ENCODE measurements around the gene HECA. TPM values are rescaled to one million over a fixed set of nuclear protein-coding genes. Genes with fewer than 3 reads are reported as not detected.
"Not testable (repeated sequence)": the region's sequence is repeated elsewhere in the genome, so short reads cannot be mapped to it uniquely, and the experiment has no call there.

Gene HECA
- polyA plus RNA-seq, 6 donors from 2014 or later = 4.0 to 6.2 (median 4.6) TPM

DNA sequence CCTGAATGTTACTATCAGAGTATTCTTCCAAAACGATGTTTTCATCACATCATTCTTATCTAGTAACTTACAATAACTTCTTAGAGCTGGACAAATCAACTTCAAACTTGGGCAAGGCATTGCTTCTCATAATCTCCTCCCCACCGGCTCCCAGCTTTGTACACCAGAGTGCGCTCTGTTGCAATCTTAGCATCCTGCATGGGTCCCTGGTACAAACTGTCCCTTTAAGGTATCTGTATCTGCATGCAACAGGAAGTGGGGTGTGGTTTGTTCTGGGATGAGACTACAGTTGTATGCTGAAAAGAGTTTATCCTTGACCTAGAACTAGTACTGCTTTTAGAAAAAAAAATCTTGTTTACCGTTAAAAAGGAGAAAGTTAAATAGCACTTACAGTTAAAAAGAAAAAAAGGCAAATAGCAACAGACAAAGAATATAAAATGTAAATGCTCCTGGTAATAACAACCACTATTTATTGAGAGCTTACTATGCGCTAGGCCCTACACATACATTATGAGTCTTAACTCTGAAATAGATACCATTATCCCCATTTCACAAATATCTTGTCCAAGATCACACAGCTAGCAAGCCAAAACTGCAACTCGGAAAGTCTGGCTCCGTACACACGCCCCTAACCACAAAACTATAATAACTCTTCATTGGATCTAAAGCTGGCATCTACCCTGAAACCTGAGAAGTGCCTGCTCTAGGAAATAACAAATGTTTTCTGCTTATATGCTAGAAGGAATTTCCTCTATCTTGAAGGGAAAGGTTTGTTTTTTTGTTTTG lies 9.8 kb upstream of the HECA start:
- peaks cover 3 to 13% (median 12%) of the 10 kb centered on the region in 7 donors for H3K9me3 Mint-ChIP-seq
- peaks cover 37 to 54% (median 39%) of the 10 kb centered on the region in 3 donors for H3K4me1 Mint-ChIP-seq
- peak overlapping the region; percentile 0 to 89 (median 76) for H3K27ac Mint-ChIP-seq
- H3K27me3 Mint-ChIP-seq = no peaks in the 10 kb centered on the region
- peak overlapping the region; percentile 21 to 85 (median 64) for H3K4me3 Mint-ChIP-seq
- H3K36me3 Mint-ChIP-seq = peaks cover 5 to 6% of the 10 kb centered on the region in 2 donors
- DNase-seq = peak; percentile 73
- ATAC-seq (ENCODE audit: low read depth in 2 of 2) = peak; percentile 100

DNA sequence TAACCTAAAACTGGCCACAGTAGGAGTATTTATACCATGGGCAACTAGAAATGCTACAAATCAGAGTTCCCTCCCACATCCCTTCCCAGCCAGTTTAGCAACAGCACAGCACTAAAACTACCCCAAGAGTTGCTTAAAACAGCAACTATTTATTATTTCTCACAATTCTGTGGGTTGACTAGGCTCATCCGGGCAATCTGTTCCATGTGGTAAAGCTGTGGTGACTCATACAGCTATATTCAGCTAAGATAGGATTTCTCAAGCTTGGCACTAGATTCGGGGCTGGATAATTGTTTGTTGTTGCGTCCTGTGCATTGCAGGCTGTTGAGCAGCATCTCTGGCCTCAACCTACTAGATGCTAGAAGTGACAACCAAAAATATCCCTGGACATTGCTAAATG lies 8.6 kb upstream of the HECA start:
- Mint-ChIP-seq H3K27ac (peak overlapping the region in 3 of 6 donors; percentile 7 to 57 (median 26)), H3K36me3 (no peaks in the 10 kb centered on the region), H3K4me3 (no peak overlapping the region), H3K27me3 (no peaks in the 10 kb centered on the region), H3K9me3 (peaks cover 0 to 3% (median under 1%) of the 10 kb centered on the region in 7 donors), H3K4me1 (peaks cover 40 to 63% (median 42%) of the 10 kb centered on the region in 3 donors)
- DNase-seq (no peak), ATAC-seq (ENCODE audit: low read depth in 2 of 2) (no peak)

DNA sequence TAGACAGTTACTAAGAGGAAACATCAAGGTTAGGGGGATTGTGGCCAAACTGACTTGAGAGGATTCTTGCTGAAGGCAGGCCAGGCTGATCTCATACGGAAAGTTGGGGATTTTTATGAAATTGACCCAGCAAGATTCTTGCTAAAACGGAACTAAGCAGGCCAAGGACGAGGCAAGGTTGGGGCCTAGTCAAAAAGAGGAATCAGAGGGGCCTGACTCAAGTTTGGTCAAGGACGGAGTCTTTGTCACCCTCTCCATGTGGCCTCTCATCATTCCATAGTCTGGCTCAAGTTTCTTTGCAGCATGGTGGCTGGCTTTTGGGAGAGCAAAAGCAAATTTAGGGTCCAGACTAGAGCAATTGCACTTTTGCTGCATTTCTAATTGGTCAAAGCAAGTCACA lies 7.9 kb upstream of the HECA start:
- H3K27me3 Mint-ChIP-seq = no peaks in the 10 kb centered on the region
- H3K27ac Mint-ChIP-seq = peak overlapping the region in 4 of 6 donors; percentile 26 to 74 (median 64)
- H3K9me3 Mint-ChIP-seq = peaks cover 0 to 3% (median 0%) of the 10 kb centered on the region in 7 donors
- peaks cover 47 to 70% (median 49%) of the 10 kb centered on the region in 3 donors for H3K4me1 Mint-ChIP-seq
- H3K4me3 Mint-ChIP-seq = peak overlapping the region in 1 of 8 donors; percentile 8
- DNase-seq (no peak), ATAC-seq (ENCODE audit: low read depth in 2 of 2) (no peak)
- H3K36me3 Mint-ChIP-seq = no peaks in the 10 kb centered on the region

DNA sequence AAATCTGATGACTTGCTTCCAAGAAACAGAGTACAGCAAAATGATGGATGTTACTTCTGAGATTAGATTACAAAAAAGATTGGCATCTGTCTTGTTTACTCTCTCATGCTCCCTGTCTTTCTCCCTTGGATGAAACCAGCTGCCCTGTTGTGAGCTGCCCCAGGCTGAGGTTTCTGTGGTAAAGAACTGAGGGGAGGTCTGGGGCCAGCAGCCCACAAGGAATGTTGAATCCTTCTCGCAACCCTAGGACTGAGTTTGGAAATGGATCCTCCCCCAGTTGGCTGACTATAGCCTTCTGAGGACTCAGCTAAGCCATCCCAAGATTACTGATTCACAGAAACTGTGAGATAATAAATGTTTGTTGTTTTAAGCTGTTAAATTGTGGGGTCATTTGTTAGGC lies 5.6 kb upstream of the HECA start:
- Mint-ChIP-seq H3K9me3 (no peaks in the 10 kb centered on the region), H3K36me3 (no peaks in the 10 kb centered on the region), H3K27ac (peak overlapping the region in 1 of 6 donors; percentile 24), H3K27me3 (no peaks in the 10 kb centered on the region), H3K4me1 (peaks cover 54 to 73% (median 55%) of the 10 kb centered on the region in 3 donors), H3K4me3 (no peak overlapping the region)
- ATAC-seq (ENCODE audit: low read depth in 2 of 2) (no peak), DNase-seq (no peak)

DNA sequence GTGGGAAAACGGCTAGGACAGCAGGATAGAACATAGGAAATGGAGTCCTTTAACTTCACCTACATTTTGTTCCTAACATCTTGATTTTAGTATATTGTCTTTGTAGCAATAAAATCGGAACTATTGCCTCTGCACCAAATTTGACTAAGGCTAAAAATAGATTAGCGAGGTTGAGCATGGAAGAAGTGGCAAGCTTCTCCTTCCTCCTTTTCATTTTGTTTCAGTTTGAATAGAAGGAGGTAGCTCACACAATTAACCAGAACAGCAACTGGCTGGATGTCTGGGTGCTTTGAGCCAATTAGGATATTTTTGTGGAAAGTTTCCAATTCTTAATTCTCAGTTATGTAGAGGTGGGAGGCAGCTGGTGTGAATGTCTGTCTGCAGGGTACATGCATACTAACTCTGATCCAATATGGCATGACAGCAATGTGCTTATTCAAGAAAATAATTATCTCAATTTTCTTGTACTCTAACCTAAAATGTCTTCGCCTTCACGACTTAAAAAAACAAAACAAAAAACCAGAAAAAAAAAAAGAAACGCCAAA lies 3.1 kb upstream of the HECA start:
- H3K36me3 Mint-ChIP-seq = peaks cover 7 to 8% of the 10 kb centered on the region in 2 donors
- DNase-seq = peak; percentile 55
- peaks cover 47 to 66% (median 52%) of the 10 kb centered on the region in 3 donors for H3K4me1 Mint-ChIP-seq
- H3K27me3 Mint-ChIP-seq = no peaks in the 10 kb centered on the region
- peaks cover 0 to 3% (median 0%) of the 10 kb centered on the region in 7 donors for H3K9me3 Mint-ChIP-seq
- H3K27ac Mint-ChIP-seq = peak overlapping the region; percentile 84 to 99 (median 96)
- ATAC-seq (ENCODE audit: low read depth in 2 of 2) = peak; percentile 7 to 11
- H3K4me3 Mint-ChIP-seq = peak overlapping the region; percentile 66 to 95 (median 79)

DNA sequence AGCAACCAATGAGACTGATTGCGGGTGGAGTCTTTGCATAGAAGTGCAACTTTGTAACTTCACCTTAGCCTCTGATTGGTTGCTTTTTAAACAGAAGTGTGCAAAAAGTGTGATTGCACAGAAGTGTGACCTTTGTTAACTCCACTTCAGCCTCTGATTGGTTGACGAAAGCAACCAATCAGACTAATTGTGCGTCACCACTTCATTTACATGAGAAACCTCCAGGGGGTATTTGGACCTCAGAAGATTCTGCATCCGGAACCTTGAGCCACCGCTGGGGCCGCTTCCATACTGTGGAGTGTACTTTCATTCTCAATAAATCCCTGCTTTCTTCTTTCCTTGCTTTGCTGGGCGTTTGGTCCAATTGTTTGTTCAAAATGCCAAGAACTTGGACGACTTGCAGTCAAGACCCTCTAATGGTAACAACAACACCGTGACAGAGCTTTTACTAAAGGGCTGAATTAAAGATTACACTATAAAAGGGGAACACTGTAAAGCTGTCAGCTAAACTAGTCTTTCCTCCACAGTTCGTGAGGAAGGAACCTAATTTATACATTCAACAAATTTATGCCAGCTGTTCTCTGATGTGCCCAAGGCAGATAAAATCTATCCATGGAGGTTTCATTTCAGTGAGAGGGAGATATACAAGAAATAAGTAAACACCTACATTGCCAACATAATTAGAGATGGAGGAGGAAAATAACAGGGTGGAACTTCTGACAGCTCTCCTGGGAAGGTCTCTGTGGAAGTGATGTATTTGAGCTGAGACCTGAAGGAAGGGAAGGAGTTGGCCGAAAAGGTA lies 1.4 kb upstream of the HECA start:
- peaks cover 0 to 3% (median 0%) of the 10 kb centered on the region in 7 donors for H3K9me3 Mint-ChIP-seq
- H3K27me3 Mint-ChIP-seq = no peaks in the 10 kb centered on the region
- H3K27ac Mint-ChIP-seq = peak overlapping the region; percentile 94 to 100 (median 99)
- peak overlapping the region; percentile 74 to 95 (median 84) for H3K4me3 Mint-ChIP-seq
- H3K4me1 Mint-ChIP-seq = peaks cover 59 to 74% (median 67%) of the 10 kb centered on the region in 3 donors
- peak; percentile 10 to 16 for ATAC-seq (ENCODE audit: low read depth in 2 of 2)
- H3K36me3 Mint-ChIP-seq = peaks cover 8 to 17% of the 10 kb centered on the region in 2 donors
- DNase-seq = peak; percentile 38

DNA sequence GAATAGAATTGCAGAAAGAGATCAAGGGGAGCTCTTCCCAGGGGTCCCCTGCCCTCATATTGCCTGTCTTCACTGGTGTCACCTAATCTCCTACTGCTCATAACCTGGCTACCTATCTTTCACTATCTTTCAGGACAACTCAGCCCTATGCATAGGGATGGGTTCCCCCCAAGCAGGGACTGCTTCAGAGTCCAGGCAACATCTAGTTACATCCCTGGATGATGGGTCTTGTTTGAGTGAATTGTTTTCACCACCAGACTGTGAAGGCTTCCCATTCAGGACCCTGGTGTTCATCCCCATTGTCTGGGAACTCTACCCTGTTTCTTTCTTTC lies 850 bp upstream of the HECA start:
- H3K4me3 Mint-ChIP-seq = peak overlapping the region; percentile 74 to 95 (median 84)
- H3K9me3 Mint-ChIP-seq = peaks cover 0 to 3% (median 0%) of the 10 kb centered on the region in 7 donors
- H3K27me3 Mint-ChIP-seq = no peaks in the 10 kb centered on the region
- ATAC-seq (ENCODE audit: low read depth in 2 of 2) (no peak), DNase-seq (no peak)
- peak overlapping the region; percentile 94 to 100 (median 99) for H3K27ac Mint-ChIP-seq
- H3K4me1 Mint-ChIP-seq = peaks cover 62 to 80% (median 72%) of the 10 kb centered on the region in 3 donors
- H3K36me3 Mint-ChIP-seq = peaks cover 8 to 17% of the 10 kb centered on the region in 2 donors

DNA sequence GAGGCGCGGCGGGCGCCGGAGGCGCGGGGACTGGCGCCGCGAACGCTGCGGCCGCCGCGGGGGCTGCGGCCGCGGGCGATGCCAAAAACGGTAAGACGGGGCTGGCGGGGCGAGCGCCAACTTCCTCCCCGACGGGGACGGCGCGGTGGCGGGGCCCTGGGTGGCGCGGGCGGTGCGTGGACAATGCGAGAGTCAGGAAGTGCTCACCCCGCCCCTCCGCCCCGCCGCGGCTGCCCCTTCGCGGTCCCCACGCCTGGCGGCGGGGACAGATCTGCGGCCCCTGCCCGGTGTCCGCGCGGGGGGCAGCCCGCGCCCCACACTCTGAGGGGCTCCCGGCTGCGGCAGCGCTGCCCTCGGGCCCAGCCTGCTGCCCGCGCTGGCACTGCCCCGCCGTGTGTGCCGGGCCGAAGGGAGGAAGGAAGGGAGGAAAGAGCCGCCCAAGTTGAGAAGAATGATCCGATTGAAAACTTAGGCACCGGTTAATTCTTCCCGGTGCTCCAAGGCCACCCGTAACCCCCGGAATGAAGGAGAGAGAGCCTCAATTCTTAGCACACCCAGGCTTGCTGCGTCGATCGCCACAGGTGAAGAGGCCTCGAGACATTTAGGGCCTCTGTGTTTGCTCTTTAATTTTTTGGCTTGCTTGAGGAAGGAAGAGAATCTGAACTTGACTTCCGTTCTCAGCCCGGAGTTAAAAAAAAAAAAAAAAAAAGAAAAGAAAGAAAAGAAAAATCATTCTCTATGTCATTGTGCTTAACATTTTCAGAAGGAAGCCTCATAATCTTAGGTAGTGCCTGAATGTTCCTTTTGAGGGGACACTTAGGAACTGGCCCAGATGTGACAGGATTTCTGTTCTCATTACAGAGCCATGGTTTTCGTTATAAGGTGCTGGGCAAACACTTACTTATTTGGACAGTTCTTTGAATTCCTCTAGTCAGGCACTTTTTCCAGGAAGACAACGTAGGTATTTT lies 982 bp downstream of the HECA start:
- Mint-ChIP-seq H3K4me3 (peak overlapping the region; percentile 84 to 98 (median 96)), H3K9me3 (peaks cover 0 to 3% (median 0%) of the 10 kb centered on the region in 7 donors), H3K27me3 (no peaks in the 10 kb centered on the region), H3K36me3 (peaks cover 8 to 17% of the 10 kb centered on the region in 2 donors), H3K27ac (peak overlapping the region; percentile 98 to 100 (median 99)), H3K4me1 (peaks cover 75 to 88% (median 86%) of the 10 kb centered on the region in 3 donors)
- peak; percentile 70 for DNase-seq
- ATAC-seq (ENCODE audit: low read depth in 2 of 2) = peak; percentile 32 to 40

DNA sequence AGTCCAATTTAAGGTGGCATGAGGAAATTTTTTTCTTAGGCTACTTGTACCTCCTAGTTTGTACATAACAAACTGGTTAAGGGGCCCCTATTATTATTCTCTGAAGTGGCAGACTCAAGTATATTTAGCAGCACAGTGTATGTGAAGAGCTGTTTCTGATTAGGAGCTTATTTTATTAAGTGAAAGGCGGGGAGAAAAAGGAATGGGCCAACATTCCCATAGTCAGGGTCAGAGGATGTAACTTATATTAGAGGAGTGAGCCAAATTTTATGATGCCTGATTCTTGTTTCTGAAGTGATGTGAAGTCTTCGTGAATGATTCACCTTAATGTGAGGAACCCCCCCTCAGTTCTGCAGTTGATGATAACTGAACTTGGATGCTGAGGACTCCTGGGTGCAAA lies 2.8 kb downstream of the HECA start:
- DNase-seq = no peak
- H3K27ac Mint-ChIP-seq = peak overlapping the region in 5 of 6 donors; percentile 49 to 99 (median 72)
- H3K27me3 Mint-ChIP-seq = no peaks in the 10 kb centered on the region
- no peak for ATAC-seq (ENCODE audit: low read depth in 2 of 2)
- peaks cover 61 to 84% (median 78%) of the 10 kb centered on the region in 3 donors for H3K4me1 Mint-ChIP-seq
- peak overlapping the region; percentile 84 to 98 (median 96) for H3K4me3 Mint-ChIP-seq
- H3K36me3 Mint-ChIP-seq = peaks cover 8 to 17% of the 10 kb centered on the region in 2 donors
- peaks cover 0 to 3% (median 0%) of the 10 kb centered on the region in 7 donors for H3K9me3 Mint-ChIP-seq

DNA sequence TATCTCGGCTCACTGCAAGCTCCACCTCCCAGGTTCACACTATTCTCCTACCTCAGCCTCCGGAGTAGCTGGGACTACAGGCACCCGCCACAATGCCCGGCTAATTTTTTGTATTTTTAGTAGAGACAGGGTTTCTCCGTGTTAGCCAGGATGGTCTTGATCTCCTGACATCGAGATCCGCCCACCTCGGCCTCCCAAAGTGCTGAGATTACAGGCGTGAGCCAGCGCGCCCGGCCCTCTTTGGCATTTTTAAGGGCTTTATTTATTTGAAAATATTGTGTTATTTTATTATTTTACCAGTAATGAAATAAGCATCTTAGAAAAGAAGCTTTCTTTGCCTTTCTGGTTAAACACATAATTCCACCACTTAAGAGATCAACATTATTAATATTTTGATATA lies 6.0 kb downstream of the HECA start:
- Mint-ChIP-seq H3K4me1 (peaks cover 74 to 95% (median 87%) of the 10 kb centered on the region in 3 donors), H3K4me3 (peak overlapping the region in 1 of 8 donors; percentile 59), H3K36me3 (peaks cover 8 to 17% of the 10 kb centered on the region in 2 donors)
- H3K27me3 Mint-ChIP-seq; ATAC-seq (ENCODE audit: low read depth in 2 of 2); H3K9me3 Mint-ChIP-seq; H3K27ac Mint-ChIP-seq; DNase-seq: not testable (repeated sequence)

DNA sequence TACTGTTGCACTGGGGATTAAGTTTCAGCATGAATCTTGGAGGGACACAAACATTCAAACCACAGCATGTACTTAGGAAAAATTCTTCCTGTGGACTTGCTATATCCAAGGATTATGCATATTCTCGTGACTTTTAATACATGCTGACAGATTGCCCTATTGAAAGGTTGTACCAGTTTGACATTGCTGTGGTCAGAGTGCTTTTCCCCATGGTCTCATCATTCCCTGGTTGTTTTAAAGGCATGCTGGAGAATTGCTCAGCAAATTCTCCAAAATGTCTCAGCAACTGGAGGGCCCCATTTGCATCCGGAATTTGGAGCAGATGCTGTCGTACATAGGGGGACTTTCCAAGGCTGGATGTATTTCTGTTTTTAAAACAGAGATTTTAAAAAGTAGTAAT lies 7.4 kb downstream of the HECA start:
- Mint-ChIP-seq H3K36me3 (peaks cover 0 to 7% of the 10 kb centered on the region in 2 donors), H3K4me1 (peaks cover 76 to 95% (median 87%) of the 10 kb centered on the region in 3 donors), H3K4me3 (peak overlapping the region in 1 of 8 donors; percentile 21), H3K27me3 (no peaks in the 10 kb centered on the region), H3K27ac (no peak overlapping the region), H3K9me3 (no peaks in the 10 kb centered on the region)
- ATAC-seq (ENCODE audit: low read depth in 2 of 2) (no peak), DNase-seq (no peak)

DNA sequence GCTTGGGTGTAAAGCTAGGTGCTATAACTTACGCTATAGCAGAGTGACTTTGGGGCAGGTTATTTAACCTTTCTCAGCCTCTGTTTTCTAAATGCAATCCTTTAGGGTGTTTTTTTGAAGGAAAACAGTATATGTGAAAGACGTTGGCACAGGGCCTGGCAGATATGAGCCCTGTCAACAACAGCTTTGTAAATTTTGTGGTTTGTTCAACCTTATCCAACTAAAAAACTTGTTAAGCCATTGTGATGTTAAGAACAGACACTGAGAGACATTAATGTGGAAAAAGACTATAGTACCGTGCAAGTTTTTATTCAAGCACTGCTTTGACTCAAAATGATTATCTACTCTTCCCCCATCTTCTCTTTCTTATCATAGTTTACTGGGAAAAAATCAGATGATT lies 8.2 kb downstream of the HECA start:
- peak overlapping the region in 1 of 8 donors; percentile 11 for H3K4me3 Mint-ChIP-seq
- H3K36me3 Mint-ChIP-seq = no peaks in the 10 kb centered on the region
- H3K27ac Mint-ChIP-seq = peak overlapping the region in 2 of 6 donors; percentile 25 to 78
- no peak for DNase-seq
- H3K9me3 Mint-ChIP-seq = no peaks in the 10 kb centered on the region
- H3K4me1 Mint-ChIP-seq = peaks cover 77 to 95% (median 87%) of the 10 kb centered on the region in 3 donors
- ATAC-seq (ENCODE audit: low read depth in 2 of 2) = no peak
- no peaks in the 10 kb centered on the region for H3K27me3 Mint-ChIP-seq

All from naive B cell (primary cell).